Activated T-cell treated with anti-CD3 and anti-CD28 coated beads, Interleukin-2, amount 50 U/mL, for 24 hours (primary cell): ENCODE measurements around the gene MED10.

ENCODE experiments used
- DNase-seq: peaks from one replicate; pipeline ENCODE4 v3.0.0-alpha.2; 2020
- H3K27ac Mint-ChIP-seq: 2 replicates; pipeline ENCODE4 v1.8.0; 2020; ENCODE audit warnings: mild to moderate bottlenecking, mixed read lengths
- H3K27me3 Mint-ChIP-seq: 2 replicates; pipeline ENCODE4 v1.8.0; 2020; ENCODE audit warnings: mixed read lengths
- H3K36me3 Mint-ChIP-seq: 2 replicates; pipeline ENCODE4 v1.8.0; 2020; ENCODE audit warnings: low read depth, mixed read lengths
- H3K4me1 Mint-ChIP-seq: 2 replicates; pipeline ENCODE4 v1.8.0; 2020; ENCODE audit warnings: low read depth, mixed read lengths
- H3K4me3 Mint-ChIP-seq: 2 replicates; pipeline ENCODE4 v1.8.0; 2020; ENCODE audit warnings: mild to moderate bottlenecking, moderate library complexity, mixed read lengths
- H3K9me3 Mint-ChIP-seq: 2 replicates; pipeline ENCODE4 v1.8.0; 2020; ENCODE audit warnings: mixed read lengths

Gene MED10

GRCh38 chr5:6356578-6357164 is 21.7 kb downstream of the MED10 start:
- H3K36me3 Mint-ChIP-seq, result peaks cover 25% of the 10 kb centered on the region
- H3K27ac Mint-ChIP-seq, result no peak overlapping the region
- no peak overlapping the region for H3K4me3 Mint-ChIP-seq
- H3K4me1 Mint-ChIP-seq, result peaks cover 21% of the 10 kb centered on the region
- H3K27me3 Mint-ChIP-seq, result no peaks in the 10 kb centered on the region
- DNase-seq, result no peak
- no peaks in the 10 kb centered on the region for H3K9me3 Mint-ChIP-seq

GRCh38 chr5:6355294-6355693 is 23.1 kb downstream of the MED10 start:
- no peak overlapping the region for H3K4me3 Mint-ChIP-seq
- H3K9me3 Mint-ChIP-seq, result no peaks in the 10 kb centered on the region
- H3K36me3 Mint-ChIP-seq, result peaks cover 21% of the 10 kb centered on the region
- H3K27me3 Mint-ChIP-seq, result no peaks in the 10 kb centered on the region
- no peak for DNase-seq
- H3K4me1 Mint-ChIP-seq, result peaks cover 16% of the 10 kb centered on the region
- no peak overlapping the region for H3K27ac Mint-ChIP-seq

GRCh38 chr5:6354848-6355247 is 23.5 kb downstream of the MED10 start:
- Mint-ChIP-seq H3K9me3 (no peaks in the 10 kb centered on the region), H3K36me3 (peaks cover 20% of the 10 kb centered on the region), H3K4me3 (no peak overlapping the region), H3K27me3 (no peaks in the 10 kb centered on the region), H3K4me1 (peaks cover 11% of the 10 kb centered on the region), H3K27ac (no peak overlapping the region)
- no peak for DNase-seq

- Mint-ChIP-seq H3K9me3 (no peaks in the 10 kb centered on the region), H3K4me1 (peaks cover 5% of the 10 kb centered on the region), H3K27ac (no peak overlapping the region), H3K36me3 (peaks cover 13% of the 10 kb centered on the region), H3K27me3 (no peaks in the 10 kb centered on the region), H3K4me3 (no peak overlapping the region)
- DNase-seq, result no peak
Measured at GRCh38 chr5:6353602-6354302, 24.6 kb downstream of the MED10 start.

GRCh38 chr5:6350277-6351090 is 27.9 kb downstream of the MED10 start:
- no peak for DNase-seq
- H3K4me1 Mint-ChIP-seq, result peaks cover 5% of the 10 kb centered on the region
- no peaks in the 10 kb centered on the region for H3K9me3 Mint-ChIP-seq
- H3K27ac Mint-ChIP-seq, result no peak overlapping the region
- no peaks in the 10 kb centered on the region for H3K27me3 Mint-ChIP-seq
- no peaks in the 10 kb centered on the region for H3K36me3 Mint-ChIP-seq
- H3K4me3 Mint-ChIP-seq, result no peak overlapping the region

- Mint-ChIP-seq H3K36me3 (no peaks in the 10 kb centered on the region), H3K27me3 (no peaks in the 10 kb centered on the region), H3K9me3 (no peaks in the 10 kb centered on the region), H3K27ac (no peak overlapping the region), H3K4me3 (no peak overlapping the region), H3K4me1 (peaks cover 5% of the 10 kb centered on the region)
- no peak for DNase-seq
Measured at GRCh38 chr5:6349387-6349786, 29.0 kb downstream of the MED10 start.

- H3K36me3 Mint-ChIP-seq, result no peaks in the 10 kb centered on the region
- no peak overlapping the region for H3K4me3 Mint-ChIP-seq
- DNase-seq, result no peak
- H3K27me3 Mint-ChIP-seq, result no peaks in the 10 kb centered on the region
- H3K9me3 Mint-ChIP-seq, result no peaks in the 10 kb centered on the region
- no peak overlapping the region for H3K27ac Mint-ChIP-seq
- H3K4me1 Mint-ChIP-seq, result peaks cover 5% of the 10 kb centered on the region
Measured at GRCh38 chr5:6348476-6349000, 29.8 kb downstream of the MED10 start.

GRCh38 chr5:6347673-6348072 is 30.7 kb downstream of the MED10 start:
- no peak overlapping the region for H3K27ac Mint-ChIP-seq
- H3K4me3 Mint-ChIP-seq, result no peak overlapping the region
- no peaks in the 10 kb centered on the region for H3K9me3 Mint-ChIP-seq
- DNase-seq, result no peak
- H3K27me3 Mint-ChIP-seq, result no peaks in the 10 kb centered on the region
- H3K4me1 Mint-ChIP-seq, result peaks cover 5% of the 10 kb centered on the region
- H3K36me3 Mint-ChIP-seq, result no peaks in the 10 kb centered on the region

GRCh38 chr5:6347165-6347564 is 31.2 kb downstream of the MED10 start:
- Mint-ChIP-seq H3K9me3 (no peaks in the 10 kb centered on the region), H3K4me1 (peaks cover 3% of the 10 kb centered on the region), H3K36me3 (no peaks in the 10 kb centered on the region), H3K27me3 (no peaks in the 10 kb centered on the region), H3K4me3 (no peak overlapping the region), H3K27ac (no peak overlapping the region)
- DNase-seq, result no peak

GRCh38 chr5:6344593-6344989 is 33.8 kb downstream of the MED10 start:
- Mint-ChIP-seq H3K36me3 (no peaks in the 10 kb centered on the region), H3K4me1 (no peaks in the 10 kb centered on the region), H3K27me3 (no peaks in the 10 kb centered on the region), H3K9me3 (no peaks in the 10 kb centered on the region), H3K27ac (no peak overlapping the region), H3K4me3 (no peak overlapping the region)
- DNase-seq, result no peak

GRCh38 chr5:6343951-6344592 is 34.3 kb downstream of the MED10 start:
- H3K27me3 Mint-ChIP-seq, result no peaks in the 10 kb centered on the region

GRCh38 chr5:6342689-6343315 is 35.5 kb downstream of the MED10 start:
- H3K4me1 Mint-ChIP-seq, result no peaks in the 10 kb centered on the region
- no peak for DNase-seq
- H3K9me3 Mint-ChIP-seq, result no peaks in the 10 kb centered on the region
- no peak overlapping the region for H3K4me3 Mint-ChIP-seq
- H3K36me3 Mint-ChIP-seq, result no peaks in the 10 kb centered on the region
- H3K27me3 Mint-ChIP-seq, result no peaks in the 10 kb centered on the region
- H3K27ac Mint-ChIP-seq, result no peak overlapping the region

More at GRCh38 chr5:6343951-6344592, 34.3 kb downstream of the MED10 start:
- no peaks in the 10 kb centered on the region for H3K36me3 Mint-ChIP-seq
- no peak overlapping the region for H3K27ac Mint-ChIP-seq
- no peaks in the 10 kb centered on the region for H3K9me3 Mint-ChIP-seq
- no peak overlapping the region for H3K4me3 Mint-ChIP-seq
- DNase-seq, result no peak
- H3K4me1 Mint-ChIP-seq, result no peaks in the 10 kb centered on the region

- no peak overlapping the region for H3K4me3 Mint-ChIP-seq
- no peaks in the 10 kb centered on the region for H3K27me3 Mint-ChIP-seq
- H3K4me1 Mint-ChIP-seq, result no peaks in the 10 kb centered on the region
- no peaks in the 10 kb centered on the region for H3K36me3 Mint-ChIP-seq
- no peak overlapping the region for H3K27ac Mint-ChIP-seq
- no peaks in the 10 kb centered on the region for H3K9me3 Mint-ChIP-seq
- no peak for DNase-seq
Measured at GRCh38 chr5:6340100-6340499, 38.2 kb downstream of the MED10 start.

- no peak for DNase-seq
- Mint-ChIP-seq H3K4me1 (no peaks in the 10 kb centered on the region), H3K27ac (no peak overlapping the region), H3K27me3 (no peaks in the 10 kb centered on the region), H3K36me3 (no peaks in the 10 kb centered on the region), H3K4me3 (no peak overlapping the region), H3K9me3 (no peaks in the 10 kb centered on the region)
Measured at GRCh38 chr5:6338871-6339270, 39.5 kb downstream of the MED10 start.
